ENCODE measurements around the gene USO1. TPM values are rescaled to one million over a fixed set of nuclear protein-coding genes. Genes with fewer than 3 reads are reported as not detected.

USO1 gene
- total RNA-seq, 1 experiment from 2014 or later = 110 TPM

DNA sequence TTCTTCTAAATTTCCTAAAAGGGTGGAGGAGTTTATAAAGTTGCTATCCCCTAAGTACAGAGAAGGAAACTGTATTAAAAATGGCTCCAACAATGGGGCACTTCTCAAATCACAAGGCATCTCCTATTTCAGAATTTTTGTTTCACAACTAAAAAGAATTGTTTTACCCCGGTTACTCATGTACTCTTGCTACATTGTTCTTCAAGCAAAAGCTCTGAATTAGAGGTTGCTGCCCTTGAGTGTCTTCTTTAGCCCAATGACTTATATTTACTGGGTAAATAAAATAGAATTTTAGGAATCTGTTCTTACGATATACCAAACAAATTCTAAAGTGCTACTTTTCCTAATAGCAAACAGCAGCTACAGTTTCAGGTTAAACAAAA, 110.4 kb downstream of the USO1 start:
- Mint-ChIP-seq H3K4me1 (peaks cover 12% of the 10 kb centered on the region in 2 experiments), H3K27me3 (ENCODE audit: low read depth) (0 out of 2 replicates have a peak, but pooled peaks cover 1% of the 10 kb centered on the region), H3K27ac (no peak overlapping the region), H3K36me3 (ENCODE audit: insufficient read depth in 1 of 3, low read depth in 3 of 3) (peaks cover 0 to 4% (median 0%) of the 10 kb centered on the region in 3 experiments; a peak in 2 of 7 replicates), H3K4me3 (no peak overlapping the region), H3K9me3 (peaks cover 0 to 4% of the 10 kb centered on the region in 2 experiments; a peak in 3 of 5 replicates)
- no peak overlapping the region for H3T11ph ChIP-seq (ENCODE audit: low read length)
- H4K8ac ChIP-seq (replicated peaks; ENCODE audit: insufficient read length, low read depth, low read length) = no peak overlapping the region
- H2BK15ac ChIP-seq (ENCODE audit: low read depth, low read length) = no peak overlapping the region
- TF ChIP-seq, protein P1, sequence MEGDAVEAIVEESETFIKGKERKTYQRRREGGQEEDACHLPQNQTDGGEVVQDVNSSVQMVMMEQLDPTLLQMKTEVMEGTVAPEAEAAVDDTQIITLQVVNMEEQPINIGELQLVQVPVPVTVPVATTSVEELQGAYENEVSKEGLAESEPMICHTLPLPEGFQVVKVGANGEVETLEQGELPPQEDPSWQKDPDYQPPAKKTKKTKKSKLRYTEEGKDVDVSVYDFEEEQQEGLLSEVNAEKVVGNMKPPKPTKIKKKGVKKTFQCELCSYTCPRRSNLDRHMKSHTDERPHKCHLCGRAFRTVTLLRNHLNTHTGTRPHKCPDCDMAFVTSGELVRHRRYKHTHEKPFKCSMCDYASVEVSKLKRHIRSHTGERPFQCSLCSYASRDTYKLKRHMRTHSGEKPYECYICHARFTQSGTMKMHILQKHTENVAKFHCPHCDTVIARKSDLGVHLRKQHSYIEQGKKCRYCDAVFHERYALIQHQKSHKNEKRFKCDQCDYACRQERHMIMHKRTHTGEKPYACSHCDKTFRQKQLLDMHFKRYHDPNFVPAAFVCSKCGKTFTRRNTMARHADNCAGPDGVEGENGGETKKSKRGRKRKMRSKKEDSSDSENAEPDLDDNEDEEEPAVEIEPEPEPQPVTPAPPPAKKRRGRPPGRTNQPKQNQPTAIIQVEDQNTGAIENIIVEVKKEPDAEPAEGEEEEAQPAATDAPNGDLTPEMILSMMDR (conservative IDR thresholded peaks at IDR 0.05) = no peak
- no peak overlapping the region for H2AFZ ChIP-seq (ENCODE audit: low read length)
- H3K4me1 ChIP-seq (ENCODE audit: insufficient read depth, low read length) = no peaks in the 10 kb centered on the region; the same call in 1 of the 2 replicates
- H4K5ac ChIP-seq (ENCODE audit: insufficient read length, low read depth, low read length) = no peak overlapping the region
- H2BK5ac ChIP-seq (ENCODE audit: insufficient read length, low read length) = no peak overlapping the region
- no peak overlapping the region for H3K9ac ChIP-seq (ENCODE audit: extremely low read depth, insufficient read length, low read length)
- no peak overlapping the region for H3K18ac ChIP-seq (ENCODE audit: insufficient read length, low read depth, low read length)
- no peak overlapping the region for H3K4ac ChIP-seq (ENCODE audit: low read depth, low read length)
- no CpG with 5 or more reads among the region's 2 CpGs for WGBS (ENCODE audit: extremely low coverage, insufficient read length, low lambda C conversion rate)
- H3K14ac ChIP-seq (ENCODE audit: insufficient read depth, low read length) = no peak overlapping the region
- H2AK5ac ChIP-seq (ENCODE audit: insufficient read length, low read length) = no peak overlapping the region
- no peaks in the 10 kb centered on the region for H3K79me1 ChIP-seq (ENCODE audit: insufficient read depth, low read depth, low read length, poor library complexity, severe bottlenecking)
- H3K27me3 ChIP-seq (ENCODE audit: insufficient read depth, low read length) = no peaks in the 10 kb centered on the region
- H4K91ac ChIP-seq (ENCODE audit: insufficient read length, low read depth, low read length) = no peak overlapping the region
- no peaks in the 10 kb centered on the region for H3K23me2 ChIP-seq (ENCODE audit: insufficient read length, low read depth, low read length, poor library complexity, severe bottlenecking)
- no peak overlapping the region for H3K56ac ChIP-seq (ENCODE audit: insufficient read length, low read depth, low read length)
- H3K27ac ChIP-seq (ENCODE audit: insufficient read length, low read depth, low read length) = no peak overlapping the region
- no peaks in the 10 kb centered on the region for H4K20me1 ChIP-seq (ENCODE audit: control insufficient read depth, insufficient read depth, insufficient read length)
- no peak overlapping the region for H2BK20ac ChIP-seq (ENCODE audit: low read depth, low read length, poor library complexity, severe bottlenecking)
- no peak for DNase-seq
- H3K79me2 ChIP-seq (ENCODE audit: insufficient read depth, low read length) = no peaks in the 10 kb centered on the region
- no peak overlapping the region for H3K23ac ChIP-seq (ENCODE audit: insufficient read length, low read depth, low read length)
- no peak overlapping the region for H3K4me2 ChIP-seq (ENCODE audit: insufficient read depth, insufficient read length, low read length)
- no peaks in the 10 kb centered on the region for H3K9me3 ChIP-seq (ENCODE audit: control insufficient read depth, low read depth, low read length)
- H2BK120ac ChIP-seq (ENCODE audit: low read depth, low read length, poor library complexity, severe bottlenecking) = no peak overlapping the region
- no peak overlapping the region for H2BK12ac ChIP-seq (ENCODE audit: insufficient read length, low read depth, low read length)

Data from H9 (cell line).